ENCODE results near the gene CYTH1. TPM values are rescaled to one million over a fixed set of nuclear protein-coding genes. Genes with fewer than 3 reads are reported as not detected.

Gene CYTH1
- total and polyA plus RNA-seq, 10 of the 15 experiments (the other 5 are each of a cell fraction or from before 2014, with no cell fraction given) = 6.6 to 188 (median 145) TPM

GRCh38 chr17:78771758-78772382, 10.2 kb downstream of the CYTH1 start (continued):
- TF ChIP-seq IKZF2 (IDR thresholded peaks at IDR 0.05) (peak; percentile 96 to 97), BCL11A (IDR thresholded peaks at IDR 0.05; ENCODE audit: low read depth, low read length) (peak; percentile 87), NKRF (conservative IDR thresholded peaks at IDR 0.05) (no peak), IRF3 (IDR thresholded peaks at IDR 0.05) (no peak), MLLT1 (IDR thresholded peaks at IDR 0.05) (no peak)

GRCh38 chr17:78769196-78769773, 12.8 kb downstream of the CYTH1 start:
- H3K4me1 ChIP-seq (ENCODE audit: control insufficient read depth, insufficient read depth, low read length) = peaks cover 66% of the 10 kb centered on the region
- in situ Hi-C loops (cut with MboI) = no loop called here
- FAIRE-seq (no peak), DNase-seq (ENCODE audit: low read depth, low spot score) (no peak), ATAC-seq (peak; percentile 54)
- no peak overlapping the region for H2AFZ ChIP-seq (ENCODE audit: control insufficient read depth, low read depth, low read length)
- peak overlapping the region; percentile 53 for H3K27ac ChIP-seq (ENCODE audit: control insufficient read depth, insufficient read depth)
- intact Hi-C loops (cut with micrococcal nuclease; ENCODE audit: unreplicated experiment) = no loop called here
- POLR2A ChIA-PET = interaction anchor here (0.6 to 12.8 kb wide), 9 partner anchors 9 to 62 kb away, joined by 4 to 131 read pairs (median 6); no protein-coding TSS in a partner anchor
- no peaks in the 10 kb centered on the region; the same call in 1 of the 2 replicates for H4K20me1 ChIP-seq (ENCODE audit: control insufficient read depth, insufficient read depth)
- H3K4me3 ChIP-seq = no peak overlapping the region
- peaks cover 0 to 8% of the 10 kb centered on the region in 2 experiments; a peak in 2 of 4 replicates for H3K36me3 ChIP-seq (ENCODE audit: control insufficient read depth in 2 of 2, insufficient read depth in 2 of 2, low read length in 1 of 2)
- H3K9ac ChIP-seq (ENCODE audit: control insufficient read depth, insufficient read depth, low read length) = no peak overlapping the region
- SMC1A ChIA-PET (ENCODE audit: uncharacterized antibody, unreplicated experiment) = interaction anchor here (0.5 to 6.4 kb wide), 9 partner anchors 10 to 62 kb away, joined by 3 to 52 read pairs (median 6); no protein-coding TSS in a partner anchor
- H3K79me2 ChIP-seq (ENCODE audit: control insufficient read depth, insufficient read depth, low read length) = peaks cover 98% of the 10 kb centered on the region
- CTCF ChIA-PET = interaction anchor here (0.6 to 7.0 kb wide), 11 partner anchors 10 to 746 kb away, joined by 3 to 76 read pairs (median 6); no protein-coding TSS in a partner anchor
- peak overlapping the region; percentile 43; the same call in 1 of the 2 replicates for H3K4me2 ChIP-seq (ENCODE audit: control insufficient read depth, insufficient read depth)
- no TSS peak for BruUV-seq (replicated peaks)
- H3K27me3 ChIP-seq (replicated peaks in 1 of 2; ENCODE audit: control insufficient read depth in 2 of 2, insufficient read depth in 2 of 2, low read length in 1 of 2) = no peaks in the 10 kb centered on the region
- RAD21 ChIA-PET (ENCODE audit: unreplicated experiment) = interaction anchor here (1.0 to 4.8 kb wide), 8 partner anchors 11 to 62 kb away, joined by 3 to 32 read pairs (median 11); partner anchors contain the start of gene CYTH1
- H3K9me3 ChIP-seq (replicated peaks; ENCODE audit: control insufficient read depth, insufficient read depth, low read length) = no peaks in the 10 kb centered on the region
- WGBS (ENCODE audit: insufficient coverage, insufficient replicate concordance, low lambda C conversion rate, missing lambda C conversion rate) = 81% methylated on average over 7 of the region's 7 CpGs
- TF ChIP-seq YY1 (IDR thresholded peaks at IDR 0.05; ENCODE audit: low read depth, low read length) (0 out of 2 replicates have a peak, but pooled peaks have one; percentile 16), TARDBP (IDR thresholded peaks at IDR 0.05; ENCODE audit: borderline replicate concordance) (no peak), ZNF274 (IDR thresholded peaks at IDR 0.05; ENCODE audit: insufficient read depth, insufficient read length) (no peak), WRNIP1 (IDR thresholded peaks at IDR 0.05; ENCODE audit: borderline replicate concordance, low read depth, low read length) (0 out of 2 replicates have a peak, but pooled peaks have one; percentile 63), CBFB (IDR thresholded peaks at IDR 0.05; ENCODE audit: low read depth) (no peak), RELB (IDR thresholded peaks at IDR 0.05; ENCODE audit: low read depth) (no peak), SUZ12 (IDR thresholded peaks at IDR 0.05; ENCODE audit: unreplicated experiment) (no peak), RAD51 (IDR thresholded peaks at IDR 0.05) (no peak), SMC3 (IDR thresholded peaks at IDR 0.05; ENCODE audit: borderline replicate concordance, low read length) (no peak), RB1 (IDR thresholded peaks at IDR 0.05; ENCODE audit: borderline replicate concordance) (no peak), SUPT20H (IDR thresholded peaks at IDR 0.05; ENCODE audit: borderline replicate concordance, control insufficient read depth, low read depth, low read length) (no peak)

Measured in GM12878 (cell line).